ENCODE measurements around the gene COL5A2.

The COL5A2 gene

DNA sequence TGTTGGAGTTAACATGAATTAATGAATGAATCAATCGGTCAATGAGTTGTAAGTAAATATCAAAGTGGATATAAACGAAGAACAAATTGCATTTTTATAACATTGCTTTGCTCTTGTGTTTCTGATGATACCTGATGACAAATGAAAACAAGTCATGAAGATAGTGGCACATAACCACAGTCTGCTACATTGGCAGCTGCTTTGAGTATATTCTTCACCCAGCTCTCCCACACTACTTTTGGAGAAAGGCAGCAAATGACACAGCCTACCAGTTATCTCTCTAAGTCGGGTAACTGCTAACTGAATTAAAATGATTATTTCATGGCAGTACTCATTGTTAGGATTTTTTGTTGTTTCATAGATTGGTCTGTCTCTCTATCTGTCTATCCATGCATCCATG lies 76.8 kb downstream of the COL5A2 start:
- no peak for DNase-seq (ENCODE audit: low spot score)

DNA sequence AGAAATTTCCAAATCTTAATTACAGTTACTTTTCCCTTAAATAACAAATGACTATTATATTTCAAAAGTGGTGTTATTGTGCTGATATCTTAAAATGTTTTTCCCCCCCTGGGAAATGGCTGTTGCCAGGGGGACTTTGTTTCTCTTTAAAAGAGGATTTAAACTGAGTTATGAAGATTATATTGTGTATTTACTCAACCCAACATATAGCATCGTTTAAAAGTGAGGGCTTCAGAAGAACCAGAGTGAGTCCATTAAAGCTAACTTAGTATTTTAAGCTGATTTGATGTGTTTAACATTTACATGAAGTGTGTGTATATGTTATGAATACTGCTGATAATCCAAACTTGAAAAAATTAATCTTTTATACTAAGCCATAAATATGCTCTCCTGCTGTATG lies 81.6 kb downstream of the COL5A2 start:
- DNase-seq (ENCODE audit: low spot score), result no peak

GRCh38 chr2:189096769-189097447 lies 82.7 kb downstream of the COL5A2 start:
- no peak for DNase-seq (ENCODE audit: low spot score)

- DNase-seq (ENCODE audit: low spot score), result no peak
Measured at GRCh38 chr2:189095101-189095500, 84.5 kb downstream of the COL5A2 start.

- DNase-seq (ENCODE audit: low spot score), result no peak
Measured at GRCh38 chr2:189092936-189093335, 86.6 kb downstream of the COL5A2 start.

- DNase-seq (ENCODE audit: low spot score), result no peak
Measured at GRCh38 chr2:189091253-189091652, 88.3 kb downstream of the COL5A2 start.

GRCh38 chr2:189088591-189089205 lies 90.9 kb downstream of the COL5A2 start:
- no peak for DNase-seq (ENCODE audit: low spot score)

- DNase-seq (ENCODE audit: low spot score), result no peak
Measured at GRCh38 chr2:189086710-189087109, 92.9 kb downstream of the COL5A2 start.

DNA sequence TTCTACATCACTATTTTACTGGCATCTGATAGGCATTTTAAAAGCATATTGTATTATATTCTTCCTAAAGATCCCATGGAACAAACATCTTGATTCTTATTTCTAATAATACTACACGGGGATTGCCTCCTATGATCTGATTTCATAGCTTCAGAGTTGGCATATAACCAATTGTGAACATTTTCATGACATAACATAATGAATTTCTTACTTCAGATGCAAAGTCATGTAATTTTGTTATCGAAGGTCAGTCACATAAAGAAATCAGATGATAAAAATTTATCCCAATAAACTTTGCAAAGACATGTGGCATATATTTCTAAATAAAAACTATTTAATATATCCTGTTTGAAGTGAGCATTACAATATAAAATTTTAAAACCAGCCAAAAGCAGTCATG lies 93.3 kb downstream of the COL5A2 start:
- DNase-seq (ENCODE audit: low spot score), result no peak

- no peak for DNase-seq (ENCODE audit: low spot score)
Measured at GRCh38 chr2:189083606-189084005, 96.0 kb downstream of the COL5A2 start.

- no peak for DNase-seq (ENCODE audit: low spot score)
Measured at GRCh38 chr2:189083106-189083505, 96.5 kb downstream of the COL5A2 start.

DNA sequence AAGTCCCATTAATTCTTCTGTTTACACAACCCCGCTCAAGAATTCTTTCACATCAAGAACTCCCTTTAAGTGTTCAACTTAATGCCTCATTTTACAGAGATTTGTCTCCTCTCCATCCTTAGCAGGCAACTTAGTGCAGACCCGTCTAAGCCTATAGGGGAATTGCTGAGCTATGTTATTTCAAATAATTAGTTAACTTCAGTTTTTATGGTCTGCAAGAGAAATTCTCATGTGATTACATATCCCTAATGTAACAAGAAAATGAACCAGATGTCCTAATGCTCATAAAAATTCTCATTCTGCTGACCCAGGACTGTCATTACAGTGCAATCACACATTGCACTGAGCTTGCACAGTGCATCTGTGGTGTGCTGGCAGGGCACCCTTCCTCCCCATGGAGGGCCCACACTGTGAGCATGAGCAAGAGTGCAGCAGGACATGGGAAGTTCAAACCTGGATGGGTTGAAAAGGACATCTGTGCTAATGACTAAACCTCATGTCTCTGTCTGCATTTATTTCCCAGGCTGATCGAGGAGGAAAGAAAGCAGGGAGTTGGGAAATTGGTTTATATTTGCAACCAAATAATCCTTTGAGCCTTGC lies 97.1 kb downstream of the COL5A2 start:
- peak; percentile 10 for DNase-seq (ENCODE audit: low spot score)

- DNase-seq (ENCODE audit: low spot score), result no peak
Measured at GRCh38 chr2:189076572-189076971, 103.0 kb downstream of the COL5A2 start.

DNA sequence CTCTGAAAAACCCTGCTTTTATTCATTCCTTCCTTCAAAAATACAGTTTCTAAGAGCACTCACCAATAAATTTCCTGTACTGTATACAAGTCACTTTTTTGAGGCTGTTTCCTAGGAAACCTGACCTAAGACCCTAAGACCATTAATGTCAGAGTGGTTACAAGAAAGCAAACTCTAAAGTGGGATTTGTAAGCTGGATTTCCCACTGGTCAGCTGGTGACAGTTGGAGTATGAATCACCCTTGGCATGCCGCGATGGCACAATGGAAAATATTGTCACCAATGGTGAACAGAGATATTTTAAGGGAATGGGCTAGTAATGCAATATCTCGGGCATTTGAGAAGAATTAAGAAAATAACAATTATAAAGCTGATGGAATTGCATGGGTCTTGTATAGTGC lies 103.4 kb downstream of the COL5A2 start:
- DNase-seq (ENCODE audit: low spot score), result no peak

DNA sequence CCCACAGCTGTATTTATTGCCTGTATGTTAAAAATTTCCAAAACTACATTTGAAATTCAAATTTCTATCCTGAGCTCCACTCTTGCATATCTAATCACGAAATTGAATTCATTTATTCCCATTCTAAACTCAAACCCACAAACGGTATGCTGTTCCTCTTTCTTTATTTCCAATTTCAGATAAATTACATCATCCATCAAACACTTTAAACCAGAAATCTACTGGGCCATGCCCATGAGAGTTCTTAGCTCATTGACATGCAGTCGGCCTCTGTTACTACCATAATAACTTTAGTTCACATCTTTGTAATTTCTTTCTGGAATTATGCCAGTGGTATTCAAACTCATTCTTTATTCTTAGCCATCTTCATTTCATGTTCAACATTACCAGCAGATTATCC lies 105.1 kb downstream of the COL5A2 start:
- DNase-seq (ENCODE audit: low spot score), result no peak

DNA sequence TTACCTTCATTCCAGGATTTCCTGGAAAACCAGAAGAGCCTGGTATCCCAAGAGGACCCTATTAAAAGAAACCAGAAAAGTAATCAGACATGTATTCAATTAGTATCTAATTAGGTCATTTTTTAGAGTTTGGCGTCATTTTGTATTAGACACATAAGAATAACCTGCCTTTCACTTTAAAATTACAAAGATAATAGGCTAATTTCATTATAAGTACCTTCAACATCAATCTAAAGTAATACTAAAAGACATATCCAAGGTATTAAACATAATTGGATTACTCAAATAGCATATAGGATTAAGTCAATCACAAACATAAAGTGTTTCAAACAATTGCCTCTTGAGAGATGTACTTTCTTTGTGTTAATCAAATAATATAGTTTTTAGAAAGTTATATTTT lies 107.5 kb downstream of the COL5A2 start:
- no peak for DNase-seq (ENCODE audit: low spot score)

- DNase-seq (ENCODE audit: low spot score), result no peak
Measured at GRCh38 chr2:189069855-189070619, 109.5 kb downstream of the COL5A2 start.

DNA sequence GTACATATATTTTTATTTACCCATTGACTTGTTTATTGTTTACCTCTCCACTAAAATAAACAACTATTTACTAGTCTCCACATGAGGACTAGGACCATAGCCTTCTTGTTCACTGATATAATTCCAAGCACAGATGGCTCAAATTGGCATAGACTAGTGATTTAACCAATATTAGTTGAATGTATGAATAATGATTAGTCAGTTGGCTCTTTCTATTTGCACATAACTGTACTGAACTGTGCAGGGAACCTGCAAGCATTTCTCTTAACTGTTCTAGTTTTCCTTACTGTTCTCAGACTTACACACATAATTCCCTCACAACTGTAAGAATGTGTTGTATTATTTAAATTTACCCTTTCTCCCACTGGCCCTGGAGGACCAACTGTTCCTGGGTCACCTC lies 113.5 kb downstream of the COL5A2 start:
- DNase-seq (ENCODE audit: low spot score), result no peak

DNA sequence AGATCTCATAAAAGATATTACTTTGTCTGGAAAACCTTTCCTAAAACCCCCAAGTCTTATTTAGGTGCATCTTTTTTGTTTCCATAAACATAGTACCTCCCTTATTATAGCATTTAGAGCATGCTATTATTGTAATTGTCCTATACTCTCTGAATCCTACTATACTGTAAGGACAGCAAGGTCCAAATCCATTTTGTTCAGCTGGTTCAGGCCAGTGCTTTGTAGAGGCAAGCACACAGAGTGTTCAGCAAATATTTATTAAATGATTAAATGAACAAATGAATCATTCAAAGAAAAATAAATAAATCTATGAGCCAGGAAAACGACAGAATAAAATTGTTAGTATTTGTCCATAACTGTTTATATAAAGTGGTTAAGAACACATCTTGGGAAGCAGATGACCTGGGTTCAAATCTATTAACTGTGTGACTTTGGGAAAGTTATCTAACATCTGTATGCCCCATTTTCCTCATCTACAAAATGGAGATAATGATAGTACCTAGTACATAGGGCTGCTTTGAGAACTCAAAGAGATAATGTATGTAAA lies 119.4 kb downstream of the COL5A2 start:
- DNase-seq (ENCODE audit: low spot score), result no peak

- no peak for DNase-seq (ENCODE audit: low spot score)
Measured at GRCh38 chr2:189057316-189057715, 122.2 kb downstream of the COL5A2 start.

GRCh38 chr2:189056200-189057106 lies 123.1 kb downstream of the COL5A2 start:
- DNase-seq (ENCODE audit: low spot score), result no peak

Data from SK-N-DZ (cell line).